Dermis microvascular lymphatic vessel endothelial cell (primary cell): ENCODE results near the gene SLC12A9. TPM values are rescaled to one million over a fixed set of nuclear protein-coding genes. Genes with fewer than 3 reads are reported as not detected.

Experiments used
- DNase-seq, 2 donors: peaks; one replicate each; pipeline versions ENCODE4 v3.0.0 to v3.0.0-alpha.2; 2010; ENCODE audit warnings: low read depth in 2 of 2
- total RNA-seq: library from RNA; depleted of rRNA; stranded (reverse); fragments of >200 nt; gene quantifications from 2 replicates; pipeline ENCODE4 v1.2.1, GENCODE V29; 2014

SLC12A9 gene
- total RNA-seq, 1 donor from 2014 or later = 28.9 TPM

DNA sequence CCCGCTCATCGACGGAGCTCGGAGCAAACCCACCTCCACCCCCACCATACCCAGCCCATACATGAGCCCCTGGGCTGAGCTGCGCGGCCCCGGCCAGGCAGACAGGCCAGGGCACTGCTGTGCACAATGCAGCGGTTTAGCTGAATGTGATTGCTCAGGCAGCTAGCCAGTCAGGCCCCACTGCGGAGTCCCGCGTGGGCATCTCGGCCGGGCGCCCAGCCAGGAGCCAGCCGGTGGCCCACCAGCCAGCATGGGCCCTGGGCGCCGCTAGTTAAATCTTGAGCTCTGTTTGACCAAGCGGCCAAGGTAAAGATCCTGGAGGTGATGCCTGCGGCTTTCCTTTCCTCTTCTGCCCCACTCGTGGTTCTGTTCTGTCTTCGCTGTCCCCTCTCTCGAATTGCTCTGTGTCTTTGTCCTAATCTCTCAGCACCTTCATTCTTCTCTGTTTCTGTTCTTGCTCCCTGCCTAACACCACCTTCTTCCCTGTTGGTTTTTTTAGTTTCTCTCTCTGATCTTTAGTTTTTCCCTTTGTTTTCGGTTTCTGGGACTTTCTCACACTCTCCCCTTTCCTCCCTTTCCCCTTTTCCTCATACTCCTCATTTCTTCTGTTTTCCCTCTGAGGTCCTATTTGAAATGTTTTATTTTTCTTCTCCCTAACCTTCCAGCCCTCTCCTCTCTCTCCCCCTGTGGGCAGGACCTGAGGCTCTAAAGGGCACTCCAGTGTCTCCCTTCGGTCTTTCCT lies 30.4 kb downstream of the SLC12A9 start:
- DNase-seq = no peak

- no peak for DNase-seq
These were observed 32.4 kb downstream of the SLC12A9 start for GRCh38 chr7:100884736-100885439.

- DNase-seq = no peak
These were observed 33.1 kb downstream of the SLC12A9 start for GRCh38 chr7:100885440-100886141.

- DNase-seq = no peak
These were observed 33.8 kb downstream of the SLC12A9 start for GRCh38 chr7:100886142-100886935.

DNA sequence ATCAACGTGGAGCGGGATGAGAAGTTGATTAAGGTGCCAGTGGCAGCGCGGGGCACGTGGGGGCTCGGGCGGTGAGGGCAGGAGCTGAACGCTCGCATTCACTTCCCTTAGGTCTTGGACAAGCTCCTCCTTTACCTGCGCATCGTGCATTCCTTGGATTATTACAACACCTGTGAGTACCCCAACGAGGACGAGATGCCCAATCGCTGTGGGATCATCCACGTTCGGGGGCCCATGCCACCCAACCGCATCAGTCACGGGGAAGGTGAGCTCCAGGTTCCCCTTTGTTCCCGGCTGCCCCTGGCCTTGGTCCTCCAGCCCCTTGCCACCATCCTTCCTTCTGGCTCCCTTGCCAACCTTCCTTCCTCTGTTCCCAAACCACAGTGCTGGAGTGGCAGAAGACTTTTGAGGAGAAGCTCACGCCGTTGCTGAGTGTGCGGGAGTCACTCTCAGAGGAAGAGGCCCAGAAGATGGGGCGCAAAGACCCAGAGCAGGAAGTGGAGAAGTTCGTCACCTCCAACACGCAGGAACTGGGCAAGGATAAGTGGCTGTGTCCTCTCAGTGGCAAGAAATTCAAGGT lies 34.5 kb downstream of the SLC12A9 start:
- DNase-seq = no peak

DNA sequence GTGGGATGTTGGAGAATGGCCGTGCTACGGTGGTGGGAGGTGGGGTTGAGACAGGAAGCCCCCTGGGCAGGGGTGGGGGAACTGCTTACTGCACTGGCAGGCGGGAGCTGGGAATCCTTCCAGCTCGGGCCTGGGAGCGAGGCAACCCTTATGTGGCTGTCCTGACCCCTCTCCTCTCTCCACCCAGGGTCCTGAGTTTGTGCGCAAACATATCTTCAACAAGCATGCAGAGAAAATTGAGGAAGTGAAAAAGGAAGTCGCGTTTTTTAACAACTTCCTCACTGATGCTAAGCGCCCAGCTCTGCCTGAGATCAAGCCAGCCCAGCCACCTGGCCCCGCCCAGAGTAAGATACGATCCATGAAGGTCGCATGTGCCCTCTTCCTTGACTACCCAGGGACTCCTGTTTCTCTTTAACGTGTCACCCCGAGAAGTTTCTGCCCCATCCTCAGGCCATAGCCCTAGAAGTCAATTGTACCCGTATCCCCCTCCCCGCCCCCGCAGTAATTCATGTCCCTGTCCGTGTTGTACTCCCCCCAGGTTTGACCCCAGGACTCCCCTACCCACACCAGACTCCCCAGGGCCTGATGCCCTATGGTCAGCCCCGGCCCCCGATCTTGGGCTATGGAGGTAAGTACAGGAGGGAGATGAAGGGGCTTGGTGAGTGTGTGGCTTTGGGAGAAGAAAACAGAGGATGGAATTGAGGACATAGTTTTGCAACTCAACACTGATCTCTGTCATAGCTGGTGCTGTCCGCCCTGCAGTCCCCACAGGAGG lies 35.2 kb downstream of the SLC12A9 start:
- DNase-seq = peak in 1 of 2 donors; percentile 79

DNA sequence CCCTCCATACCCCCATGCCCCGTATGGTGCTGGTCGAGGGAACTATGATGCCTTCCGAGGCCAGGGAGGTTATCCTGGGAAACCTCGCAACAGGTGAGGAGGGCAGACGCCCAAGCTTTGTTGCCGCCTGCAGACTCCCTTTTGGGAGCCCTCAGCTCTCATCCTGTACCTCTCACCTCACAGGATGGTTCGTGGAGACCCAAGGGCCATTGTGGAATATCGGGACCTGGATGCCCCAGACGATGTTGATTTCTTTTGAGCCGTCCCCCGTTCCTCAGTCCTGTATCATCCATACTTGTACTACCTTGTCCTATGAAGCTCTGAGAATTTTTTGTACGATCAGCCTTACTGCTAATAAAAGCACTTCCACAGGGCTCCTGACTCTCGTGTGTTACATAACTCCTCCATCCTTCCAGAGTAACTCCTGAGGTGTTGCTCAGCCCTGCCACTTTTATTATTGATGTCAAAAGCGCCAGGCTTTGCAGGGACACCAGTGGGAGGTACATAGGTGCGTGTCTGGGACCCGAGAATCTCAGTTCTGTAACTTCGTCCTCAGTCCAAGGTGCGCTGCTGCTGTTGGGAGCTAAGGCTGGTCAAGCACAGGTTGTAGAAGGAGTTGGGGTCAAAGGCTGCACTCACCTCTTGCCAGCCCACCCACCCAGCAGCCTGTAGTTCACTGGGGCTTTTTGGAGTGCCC lies 35.9 kb downstream of the SLC12A9 start:
- no peak for DNase-seq

- DNase-seq = no peak
These were observed 36.7 kb downstream of the SLC12A9 start, which contains the start of gene UFSP1 for GRCh38 chr7:100888988-100889750. Gene UFSP1, minus strand, starts transcription at chr7:100889715. Its CDS starts 444 bp downstream, at chr7:100889271.

DNA sequence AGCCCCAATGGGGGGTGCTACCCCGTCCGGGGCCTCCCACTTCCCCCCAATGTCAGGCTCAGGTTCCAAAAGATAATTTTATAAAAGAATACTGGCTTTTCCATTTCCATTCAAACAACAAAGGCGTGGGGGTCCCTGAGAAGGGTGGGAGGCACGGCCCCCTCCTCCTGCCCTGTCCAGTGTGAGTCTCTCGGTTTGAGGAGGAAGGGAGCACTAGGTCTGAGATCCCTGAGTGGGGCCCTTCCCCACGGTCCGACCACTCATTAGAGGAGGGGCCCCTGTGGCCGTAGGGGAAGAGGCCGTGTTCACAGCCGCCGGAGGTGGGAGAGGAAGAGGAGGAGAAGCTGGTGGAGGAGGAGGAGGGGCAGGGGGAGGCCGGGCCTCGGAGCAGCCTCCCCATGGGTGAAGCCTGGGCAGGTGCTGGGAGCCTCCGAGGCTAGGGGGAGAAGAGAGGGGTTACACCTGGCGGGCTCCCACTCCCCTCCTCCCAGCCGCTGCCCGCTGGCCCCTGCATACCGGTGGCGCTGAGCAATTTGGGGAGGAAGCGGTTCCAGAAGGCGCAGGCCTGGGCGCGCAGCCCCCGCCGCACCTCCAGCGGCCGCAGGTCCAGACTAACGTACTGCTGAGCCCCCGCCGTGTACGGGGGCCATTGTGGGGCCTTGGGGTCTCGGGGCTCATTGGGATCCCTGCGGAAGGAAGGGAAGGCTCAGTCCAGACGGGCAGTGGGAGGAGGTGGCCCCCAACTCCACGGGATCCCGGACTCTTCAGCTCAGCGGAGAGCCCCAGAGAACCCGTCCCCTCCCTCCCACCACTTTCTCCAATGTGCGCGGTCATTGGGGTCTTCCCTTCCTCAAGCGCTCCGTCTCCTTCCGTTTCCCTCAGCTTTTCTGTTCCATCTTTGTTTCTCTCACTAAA lies 38.4 kb downstream of the SLC12A9 start:
- DNase-seq = no peak

DNA sequence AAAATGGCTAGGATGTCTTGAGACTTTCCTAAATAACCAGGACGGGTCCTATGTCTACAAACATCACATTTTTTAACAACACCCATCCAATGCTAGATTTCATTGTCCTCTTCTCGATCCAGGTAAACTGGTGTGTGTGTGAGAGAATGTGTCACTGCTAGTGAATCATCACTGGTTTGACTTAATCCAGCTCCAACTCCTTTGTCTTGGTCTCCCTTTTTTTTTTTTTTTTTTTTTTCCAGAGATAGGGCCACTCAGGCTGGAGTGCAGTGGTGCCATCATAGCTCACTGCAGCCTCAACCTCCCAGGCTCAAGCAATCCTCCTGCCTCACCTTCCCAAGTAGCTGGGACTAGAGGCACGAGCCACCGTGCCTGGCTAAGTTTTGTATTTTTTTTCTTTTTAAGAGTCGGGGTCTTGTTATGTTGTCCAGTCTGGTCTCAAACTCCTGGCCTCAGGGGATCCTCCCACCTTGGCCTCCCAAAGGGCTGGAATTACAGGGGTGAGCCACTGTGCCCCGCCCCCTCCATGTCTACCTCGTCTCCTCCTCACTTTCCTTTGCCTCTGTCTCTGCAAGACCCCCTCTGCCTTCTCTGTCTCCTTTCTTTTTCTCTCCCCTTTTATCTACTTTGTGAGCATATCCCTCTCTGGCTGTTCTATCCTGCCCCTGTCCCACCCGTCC lies 39.2 kb downstream of the SLC12A9 start:
- DNase-seq = no peak

DNA sequence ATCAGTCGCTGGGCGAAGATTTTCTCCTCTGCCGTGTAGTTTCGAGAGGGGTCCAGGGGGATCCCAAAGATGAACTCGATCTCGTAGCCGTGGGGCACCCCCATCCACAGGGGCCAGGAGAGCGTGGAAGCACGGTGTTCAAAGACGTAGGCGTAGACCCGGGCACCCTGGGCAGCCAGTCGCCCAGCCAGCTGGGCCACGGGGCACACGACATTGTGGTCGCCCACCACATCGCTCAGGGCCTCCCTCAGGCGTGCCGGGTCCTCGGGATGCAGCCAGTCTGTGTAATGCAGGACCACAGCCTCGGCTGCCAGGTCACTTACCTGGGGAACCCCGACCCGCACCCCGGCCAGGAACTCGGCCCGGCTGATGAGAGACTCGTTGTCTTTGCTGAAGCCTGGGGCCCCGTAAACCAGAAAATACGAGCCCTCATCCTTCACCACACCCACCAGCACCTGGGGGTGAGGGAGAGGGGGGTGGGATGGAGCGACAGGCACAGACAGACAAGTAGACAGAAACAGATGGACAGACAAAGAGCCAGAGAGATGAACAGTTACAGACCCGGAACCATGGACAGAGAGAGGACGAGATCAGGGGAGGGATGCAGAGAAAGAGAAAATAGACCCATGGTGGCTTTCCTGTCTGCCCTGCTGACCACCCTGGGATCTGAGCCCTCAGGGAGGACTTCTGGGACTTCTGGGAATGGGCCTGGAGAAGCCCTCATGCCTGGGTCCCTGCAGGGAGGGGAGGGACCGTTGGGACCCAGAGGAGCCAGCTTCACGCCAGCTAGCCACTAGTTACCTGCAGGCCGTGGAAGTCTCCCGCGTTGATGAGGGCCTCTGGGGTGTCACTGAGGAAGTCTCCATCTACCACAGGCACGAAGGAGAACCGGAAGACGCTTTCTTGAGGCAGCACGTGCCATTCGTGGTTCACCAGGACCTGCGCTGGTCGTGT lies 40.1 kb downstream of the SLC12A9 start:
- DNase-seq = no peak

DNA sequence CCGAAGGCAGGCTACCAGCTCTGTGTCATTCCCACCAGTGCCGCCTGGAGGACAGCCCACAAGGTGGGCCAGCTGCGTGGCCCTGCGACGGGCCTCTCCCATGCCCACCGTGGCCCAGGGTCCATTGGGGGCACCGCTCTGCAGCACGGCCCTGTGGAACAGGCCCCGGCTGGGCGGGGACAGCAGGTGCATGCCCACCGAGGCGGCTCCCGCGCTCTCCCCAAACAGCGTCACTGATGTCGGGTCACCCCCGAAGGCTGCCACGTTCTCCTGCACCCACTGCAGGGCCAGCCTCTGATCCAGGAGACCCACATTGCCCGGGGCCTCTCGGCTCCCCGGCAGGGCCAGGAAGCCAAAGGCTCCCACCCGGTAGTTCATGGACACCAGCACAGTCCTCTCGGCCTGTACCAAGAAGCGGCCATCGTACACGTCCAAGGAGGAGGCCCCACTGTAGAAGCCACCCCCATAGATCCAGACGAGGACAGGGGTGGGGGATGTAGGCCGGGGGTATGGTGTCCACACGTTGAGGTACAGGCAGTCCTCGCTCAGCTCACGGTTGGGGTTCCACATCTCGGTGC lies 40.9 kb downstream of the SLC12A9 start:
- no peak for DNase-seq

GRCh38 chr7:100893910-100894721 lies 41.6 kb downstream of the SLC12A9 start:
- DNase-seq = no peak

DNA sequence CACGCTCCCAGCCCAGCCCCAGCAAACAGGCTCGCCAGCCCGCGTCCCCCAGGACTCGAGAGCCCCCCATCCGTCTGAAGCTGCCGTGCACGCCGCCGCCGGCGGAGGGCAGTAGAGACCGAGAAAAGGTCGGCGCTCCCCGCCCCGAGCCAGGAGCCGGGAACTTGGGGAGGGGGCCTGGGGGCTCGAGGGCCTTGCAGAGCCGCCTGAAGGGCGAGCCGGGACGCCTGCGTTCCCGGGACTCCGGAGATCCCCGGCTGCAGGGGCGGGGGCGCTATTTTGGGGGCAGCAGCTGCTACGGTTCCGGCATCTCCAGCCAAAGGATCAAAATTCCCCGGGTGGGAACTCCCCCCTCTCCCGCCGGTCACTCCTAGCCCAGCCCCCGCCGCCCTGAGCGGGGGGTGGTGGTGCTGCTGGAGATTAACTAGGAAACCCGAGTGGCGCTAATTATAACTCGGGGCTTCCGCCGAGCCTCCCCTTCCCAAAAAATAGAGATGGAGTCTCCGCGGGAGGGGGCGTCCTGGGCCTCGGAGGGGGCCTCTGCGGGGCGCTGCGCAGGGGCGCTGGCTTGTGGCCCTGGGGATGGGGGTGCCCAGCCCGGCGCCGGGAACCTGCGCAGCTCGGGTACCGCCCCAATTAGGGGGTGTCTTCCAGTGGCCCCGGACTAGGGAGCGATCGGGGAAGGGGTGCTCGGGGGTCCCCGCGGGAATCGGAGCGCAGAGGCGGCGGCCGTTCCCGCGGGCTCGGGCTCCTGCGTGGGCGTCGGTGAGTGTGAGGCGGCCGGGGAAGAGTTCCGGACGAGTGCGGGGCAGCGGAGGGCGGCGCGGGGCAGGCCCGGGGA lies 42.6 kb downstream of the SLC12A9 start:
- DNase-seq = peak in 1 of 2 donors; percentile 34
